ENCODE data around the gene UNKL.
A peak's percentile ranks its signal among the peaks of the same experiment; 100 is the strongest.

GRCh38 chr16:1435921-1436697, 21.6 kb upstream of the UNKL start:
- TF ChIP-seq, protein P1, sequence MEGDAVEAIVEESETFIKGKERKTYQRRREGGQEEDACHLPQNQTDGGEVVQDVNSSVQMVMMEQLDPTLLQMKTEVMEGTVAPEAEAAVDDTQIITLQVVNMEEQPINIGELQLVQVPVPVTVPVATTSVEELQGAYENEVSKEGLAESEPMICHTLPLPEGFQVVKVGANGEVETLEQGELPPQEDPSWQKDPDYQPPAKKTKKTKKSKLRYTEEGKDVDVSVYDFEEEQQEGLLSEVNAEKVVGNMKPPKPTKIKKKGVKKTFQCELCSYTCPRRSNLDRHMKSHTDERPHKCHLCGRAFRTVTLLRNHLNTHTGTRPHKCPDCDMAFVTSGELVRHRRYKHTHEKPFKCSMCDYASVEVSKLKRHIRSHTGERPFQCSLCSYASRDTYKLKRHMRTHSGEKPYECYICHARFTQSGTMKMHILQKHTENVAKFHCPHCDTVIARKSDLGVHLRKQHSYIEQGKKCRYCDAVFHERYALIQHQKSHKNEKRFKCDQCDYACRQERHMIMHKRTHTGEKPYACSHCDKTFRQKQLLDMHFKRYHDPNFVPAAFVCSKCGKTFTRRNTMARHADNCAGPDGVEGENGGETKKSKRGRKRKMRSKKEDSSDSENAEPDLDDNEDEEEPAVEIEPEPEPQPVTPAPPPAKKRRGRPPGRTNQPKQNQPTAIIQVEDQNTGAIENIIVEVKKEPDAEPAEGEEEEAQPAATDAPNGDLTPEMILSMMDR (IDR thresholded peaks at IDR 0.05), result peak; percentile 28
- no peak for TF ChIP-seq ZFX (IDR thresholded peaks at IDR 0.05; ENCODE audit: borderline replicate concordance)

Measured in 22Rv1 (cell line).